HepG2 (cell line): ENCODE measurements around the gene SCN8A. TPM values are rescaled to one million over a fixed set of nuclear protein-coding genes. Genes with fewer than 3 reads are reported as not detected.
A peak's percentile ranks its signal among the peaks of the same experiment; 100 is the strongest.

Source experiments
- AGO1 ChIP-seq: fragments of 200-400 bp; formaldehyde crosslinking; IDR thresholded peaks from 2 replicates; pipeline ENCODE4 v1.6.1; 2017; ENCODE audit warnings: mild to moderate bottlenecking, low read depth, low read length, moderate library complexity; ENCODE audit not compliant: poor library complexity, severe bottlenecking
- HNF4A ChIP-seq: sonication (generic); formaldehyde crosslinking; IDR thresholded peaks from 2 replicates; pipeline ENCODE4 v1.4.0; 2020; ENCODE audit warnings: missing genetic modification reagents
- HOMEZ ChIP-seq: IDR thresholded peaks from 2 replicates; pipeline ENCODE4 v1.6.1; 2016; ENCODE audit warnings: low read depth
- KAT8 ChIP-seq: IDR thresholded peaks from 2 replicates; pipeline ENCODE4 v1.6.1; 2016; ENCODE audit warnings: missing genetic modification reagents, missing compliant biosample characterization
- PHF21A ChIP-seq: sonication (generic); formaldehyde crosslinking; IDR thresholded peaks from 2 replicates; pipeline ENCODE4 v1.5.0; 2020; ENCODE audit warnings: mild to moderate bottlenecking, missing genetic modification reagents
- YY1 ChIP-seq: IDR thresholded peaks from 2 replicates; pipeline ENCODE4 v1.6.1; 2011; ENCODE audit warnings: low read length, low read depth, moderate library complexity, mild to moderate bottlenecking; ENCODE audit not compliant: insufficient read depth, insufficient replicate concordance
- ZBTB20 ChIP-seq: sonication (generic); formaldehyde crosslinking; IDR thresholded peaks from 2 replicates; pipeline ENCODE4 v1.8.1; 2023; ENCODE audit warnings: missing genetic modification reagents, low read depth, mild to moderate bottlenecking, borderline replicate concordance
- ZBTB40 ChIP-seq, 2 experiments: fragments of 450-650 bp in 1 of 2; sonication (generic) in 1 of 2; formaldehyde crosslinking in 1 of 2; IDR thresholded peaks; 2 replicates each; pipeline versions ENCODE4 v1.6.1 to v1.8.0; 2016 to 2022; ENCODE audit warnings: antibody characterized with exemption in 1 of 2, mild to moderate bottlenecking in 1 of 2, missing genetic modification reagents in 1 of 2
- ZMYM3 ChIP-seq: sonication (generic); formaldehyde crosslinking; IDR thresholded peaks from 2 replicates; pipeline ENCODE4 v1.5.1; 2020; ENCODE audit warnings: mild to moderate bottlenecking, missing genetic modification reagents
- ZNF543 ChIP-seq: sonication (generic); formaldehyde crosslinking; IDR thresholded peaks from 2 replicates; pipeline ENCODE4 v1.4.0; 2020; ENCODE audit warnings: mild to moderate bottlenecking, missing genetic modification reagents
- ZNF776 ChIP-seq: sonication (generic); formaldehyde crosslinking; IDR thresholded peaks from 2 replicates; pipeline ENCODE4 v1.4.0; 2020; ENCODE audit warnings: mild to moderate bottlenecking, missing genetic modification reagents
- polyA plus RNA-seq, 8 experiments: library from polyadenylated mRNA; depleted of rRNA in 3 of 8; stranded (reverse) in 7 of 8; unstranded in 1 of 8; fragments of >200 nt; fragmentation: Illumina TruSeq in 4 of 8; extraction: Trizol in 4 of 8; gene quantifications; 2 replicates each; pipeline versions ENCODE4 v1.2.1 to v1.2.3, GENCODE V29; 2011 to 2016; ENCODE audit warnings: low read depth in 4 of 8, missing spikeins in 1 of 8, mixed read lengths in 1 of 8; ENCODE audit not compliant: insufficient read depth in 1 of 8
- total RNA-seq, 5 experiments: library from RNA; depleted of rRNA; stranded (reverse); fragments of >200 nt; fragmentation: Illumina TruSeq; extraction: Trizol; gene quantifications; 2 replicates each; pipeline ENCODE4 v1.2.3, GENCODE V29; 2016; ENCODE audit warnings: low read depth in 1 of 5
- TF ChIP-seq, protein P1 (sequence below): sonication (generic); formaldehyde crosslinking; IDR thresholded peaks from 2 replicates; pipeline ENCODE4 v1.4.0; 2020; ENCODE audit warnings: low read depth, mild to moderate bottlenecking, missing genetic modification reagents
- TF ChIP-seq, protein P2 (sequence below): sonication (generic); formaldehyde crosslinking; conservative IDR thresholded peaks from 2 replicates; pipeline ENCODE4 v1.8.0; 2022; ENCODE audit warnings: mild to moderate bottlenecking, moderate library complexity, missing genetic modification reagents

Gene SCN8A
- total and polyA plus RNA-seq, 2 of the 13 experiments (the other 11 are each of a cell fraction or from before 2014, with no cell fraction given), result 0.57 to 1.4 TPM

DNA sequence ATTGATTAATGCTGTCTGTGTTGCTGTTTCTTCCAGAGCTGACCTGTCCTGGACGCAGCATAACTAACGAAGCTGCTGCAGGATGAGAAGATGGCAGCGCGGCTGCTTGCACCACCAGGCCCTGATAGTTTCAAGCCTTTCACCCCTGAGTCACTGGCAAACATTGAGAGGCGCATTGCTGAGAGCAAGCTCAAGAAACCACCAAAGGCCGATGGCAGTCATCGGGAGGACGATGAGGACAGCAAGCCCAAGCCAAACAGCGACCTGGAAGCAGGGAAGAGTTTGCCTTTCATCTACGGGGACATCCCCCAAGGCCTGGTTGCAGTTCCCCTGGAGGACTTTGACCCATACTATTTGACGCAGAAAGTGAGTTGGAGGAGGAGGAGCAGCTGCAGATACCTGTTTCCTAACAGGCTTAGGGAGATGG is 71.7 kb downstream of the SCN8A start (continued):
- TF ChIP-seq, protein P1, sequence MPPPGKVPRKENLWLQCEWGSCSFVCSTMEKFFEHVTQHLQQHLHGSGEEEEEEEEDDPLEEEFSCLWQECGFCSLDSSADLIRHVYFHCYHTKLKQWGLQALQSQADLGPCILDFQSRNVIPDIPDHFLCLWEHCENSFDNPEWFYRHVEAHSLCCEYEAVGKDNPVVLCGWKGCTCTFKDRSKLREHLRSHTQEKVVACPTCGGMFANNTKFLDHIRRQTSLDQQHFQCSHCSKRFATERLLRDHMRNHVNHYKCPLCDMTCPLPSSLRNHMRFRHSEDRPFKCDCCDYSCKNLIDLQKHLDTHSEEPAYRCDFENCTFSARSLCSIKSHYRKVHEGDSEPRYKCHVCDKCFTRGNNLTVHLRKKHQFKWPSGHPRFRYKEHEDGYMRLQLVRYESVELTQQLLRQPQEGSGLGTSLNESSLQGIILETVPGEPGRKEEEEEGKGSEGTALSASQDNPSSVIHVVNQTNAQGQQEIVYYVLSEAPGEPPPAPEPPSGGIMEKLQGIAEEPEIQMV, result no peak
- TF ChIP-seq KAT8 (CRISPR knock-in tag) (peak; percentile 38; the same call in 1 of the 2 replicates), HOMEZ (CRISPR knock-in tag) (0 out of 2 replicates have a peak, but pooled peaks have one; percentile 31), ZNF543 (no peak), ZBTB40 (IDR thresholded peaks at IDR 0.05) (no peak), ZBTB40 (CRISPR knock-in tag; IDR thresholded peaks at IDR 0.05) (no peak), ZBTB20 (CRISPR knock-in tag) (no peak), HNF4A (peak; percentile 93), YY1 (peak; percentile 56), AGO1 (no peak), PHF21A (CRISPR knock-in tag) (peak; percentile 47; the same call in 1 of the 2 replicates), ZNF776 (CRISPR knock-in tag) (no peak), ZMYM3 (CRISPR knock-in tag) (0 out of 2 replicates have a peak, but pooled peaks have one; percentile 31)
- TF ChIP-seq, protein P2, sequence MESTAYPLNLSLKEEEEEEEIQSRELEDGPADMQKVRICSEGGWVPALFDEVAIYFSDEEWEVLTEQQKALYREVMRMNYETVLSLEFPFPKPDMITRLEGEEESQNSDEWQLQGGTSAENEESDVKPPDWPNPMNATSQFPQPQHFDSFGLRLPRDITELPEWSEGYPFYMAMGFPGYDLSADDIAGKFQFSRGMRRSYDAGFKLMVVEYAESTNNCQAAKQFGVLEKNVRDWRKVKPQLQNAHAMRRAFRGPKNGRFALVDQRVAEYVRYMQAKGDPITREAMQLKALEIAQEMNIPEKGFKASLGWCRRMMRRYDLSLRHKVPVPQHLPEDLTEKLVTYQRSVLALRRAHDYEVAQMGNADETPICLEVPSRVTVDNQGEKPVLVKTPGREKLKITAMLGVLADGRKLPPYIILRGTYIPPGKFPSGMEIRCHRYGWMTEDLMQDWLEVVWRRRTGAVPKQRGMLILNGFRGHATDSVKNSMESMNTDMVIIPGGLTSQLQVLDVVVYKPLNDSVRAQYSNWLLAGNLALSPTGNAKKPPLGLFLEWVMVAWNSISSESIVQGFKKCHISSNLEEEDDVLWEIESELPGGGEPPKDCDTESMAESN, result 0 out of 2 replicates have a peak, but pooled peaks have one; percentile 21
